Measurements from ENCODE around the gene MAB21L4. TPM values are rescaled to one million over a fixed set of nuclear protein-coding genes. Genes with fewer than 3 reads are reported as not detected.
A peak's percentile ranks its signal among the peaks of the same experiment; 100 is the strongest.

MAB21L4 gene
- total RNA-seq, 1 experiment from 2014 or later, result 0.15 TPM

DNA sequence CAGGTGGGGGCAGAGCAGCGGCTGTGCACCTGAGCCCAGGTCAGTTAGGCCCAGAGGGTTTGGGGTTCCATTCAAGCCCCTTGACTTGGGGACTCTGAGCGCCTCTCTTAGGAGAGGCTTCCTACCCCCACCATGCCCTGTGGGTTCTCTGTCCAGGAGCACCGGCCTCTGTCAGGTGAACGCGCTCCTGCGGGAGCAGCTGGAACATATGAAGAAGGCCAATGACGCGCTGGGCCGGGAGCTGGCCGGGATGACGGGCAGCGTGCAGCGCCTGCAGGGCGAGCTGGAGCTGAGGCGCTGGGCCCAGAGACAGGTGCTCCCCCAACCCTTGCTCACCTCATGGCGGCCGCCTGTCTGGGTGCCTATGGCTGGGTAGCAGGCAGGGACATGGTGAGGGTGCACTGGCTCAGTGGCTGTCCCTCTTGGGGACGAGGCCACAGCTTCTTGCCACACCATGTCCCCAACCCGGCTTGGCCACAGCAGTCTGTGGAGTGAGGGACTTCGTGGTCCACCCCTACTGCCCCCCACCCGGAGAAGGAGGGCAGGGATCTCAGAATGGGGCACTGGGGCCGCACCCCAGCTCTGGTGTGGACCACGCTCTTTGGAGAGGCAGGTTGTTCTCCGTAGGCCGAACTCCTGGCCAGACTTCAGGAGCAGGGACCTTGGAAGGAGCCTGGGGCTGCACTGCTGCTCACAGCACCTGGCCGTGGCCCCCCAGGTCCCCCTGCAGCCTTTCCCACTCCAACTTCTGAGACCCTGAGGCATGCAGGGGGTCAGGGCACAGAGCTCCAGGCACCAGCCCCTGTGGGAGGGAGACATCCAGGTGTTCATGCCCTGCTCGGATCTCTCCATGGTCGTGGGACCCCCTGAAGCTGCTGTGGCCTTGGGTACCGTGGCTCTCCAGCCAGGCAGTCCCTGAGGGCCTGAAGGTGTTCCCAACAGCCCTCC, 29.9 kb upstream of the MAB21L4 start:
- Histone ChIP-seq H3T11ph (ENCODE audit: low read length) (no peak overlapping the region), H3K79me2 (ENCODE audit: insufficient read depth, low read length) (no peaks in the 10 kb centered on the region), H2BK5ac (ENCODE audit: insufficient read length, low read length) (no peak overlapping the region), H3K4me2 (ENCODE audit: insufficient read depth, insufficient read length, low read length) (no peak overlapping the region), H4K91ac (ENCODE audit: insufficient read length, low read depth, low read length) (no peak overlapping the region), H3K27ac (ENCODE audit: insufficient read length, low read depth, low read length) (no peak overlapping the region), H2BK120ac (ENCODE audit: low read depth, low read length, poor library complexity, severe bottlenecking) (no peak overlapping the region), H2BK12ac (ENCODE audit: insufficient read length, low read depth, low read length) (no peak overlapping the region), H4K5ac (ENCODE audit: insufficient read length, low read depth, low read length) (no peak overlapping the region), H3K14ac (ENCODE audit: insufficient read depth, low read length) (no peak overlapping the region; the same call in 1 of the 2 replicates), H2BK20ac (ENCODE audit: low read depth, low read length, poor library complexity, severe bottlenecking) (no peak overlapping the region), H3K23me2 (ENCODE audit: insufficient read length, low read depth, low read length, poor library complexity, severe bottlenecking) (no peaks in the 10 kb centered on the region), H3K27me3 (ENCODE audit: insufficient read depth, low read length) (no peaks in the 10 kb centered on the region), H4K8ac (replicated peaks; ENCODE audit: insufficient read length, low read depth, low read length) (no peak overlapping the region), H2AK5ac (ENCODE audit: insufficient read length, low read length) (no peak overlapping the region), H3K18ac (ENCODE audit: insufficient read length, low read depth, low read length) (no peak overlapping the region), H3K9ac (ENCODE audit: extremely low read depth, insufficient read length, low read length) (no peak overlapping the region), H3K79me1 (ENCODE audit: insufficient read depth, low read depth, low read length, poor library complexity, severe bottlenecking) (no peaks in the 10 kb centered on the region), H3K4me1 (ENCODE audit: insufficient read depth, low read length) (no peaks in the 10 kb centered on the region), H4K20me1 (ENCODE audit: control insufficient read depth, insufficient read depth, insufficient read length) (no peaks in the 10 kb centered on the region), H3K9me3 (ENCODE audit: control insufficient read depth, low read depth, low read length) (no peaks in the 10 kb centered on the region), H3K4ac (ENCODE audit: low read depth, low read length) (no peak overlapping the region), H3K56ac (ENCODE audit: insufficient read length, low read depth, low read length) (no peak overlapping the region), H2BK15ac (ENCODE audit: low read depth, low read length) (no peak overlapping the region), H3K23ac (ENCODE audit: insufficient read length, low read depth, low read length) (no peak overlapping the region), H2AFZ (ENCODE audit: low read length) (no peak overlapping the region)
- DNase-seq, result peak; percentile 35
- Mint-ChIP-seq H3K4me1 (no peaks in the 10 kb centered on the region; a peak in 1 of 4 replicates), H3K36me3 (ENCODE audit: insufficient read depth in 1 of 3, low read depth in 3 of 3) (no peaks in the 10 kb centered on the region), H3K9me3 (no peaks in the 10 kb centered on the region), H3K27me3 (ENCODE audit: low read depth) (no peaks in the 10 kb centered on the region; the same call in 1 of the 2 replicates), H3K4me3 (no peak overlapping the region), H3K27ac (no peak overlapping the region)
- TF ChIP-seq, protein P1, sequence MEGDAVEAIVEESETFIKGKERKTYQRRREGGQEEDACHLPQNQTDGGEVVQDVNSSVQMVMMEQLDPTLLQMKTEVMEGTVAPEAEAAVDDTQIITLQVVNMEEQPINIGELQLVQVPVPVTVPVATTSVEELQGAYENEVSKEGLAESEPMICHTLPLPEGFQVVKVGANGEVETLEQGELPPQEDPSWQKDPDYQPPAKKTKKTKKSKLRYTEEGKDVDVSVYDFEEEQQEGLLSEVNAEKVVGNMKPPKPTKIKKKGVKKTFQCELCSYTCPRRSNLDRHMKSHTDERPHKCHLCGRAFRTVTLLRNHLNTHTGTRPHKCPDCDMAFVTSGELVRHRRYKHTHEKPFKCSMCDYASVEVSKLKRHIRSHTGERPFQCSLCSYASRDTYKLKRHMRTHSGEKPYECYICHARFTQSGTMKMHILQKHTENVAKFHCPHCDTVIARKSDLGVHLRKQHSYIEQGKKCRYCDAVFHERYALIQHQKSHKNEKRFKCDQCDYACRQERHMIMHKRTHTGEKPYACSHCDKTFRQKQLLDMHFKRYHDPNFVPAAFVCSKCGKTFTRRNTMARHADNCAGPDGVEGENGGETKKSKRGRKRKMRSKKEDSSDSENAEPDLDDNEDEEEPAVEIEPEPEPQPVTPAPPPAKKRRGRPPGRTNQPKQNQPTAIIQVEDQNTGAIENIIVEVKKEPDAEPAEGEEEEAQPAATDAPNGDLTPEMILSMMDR (conservative IDR thresholded peaks at IDR 0.05), result no peak
- no CpG with 5 or more reads among the region's 29 CpGs for WGBS (ENCODE audit: extremely low coverage, insufficient read length, low lambda C conversion rate)

Measured in H9 (cell line).